ENCODE data around the gene TMEM45A. TPM values are rescaled to one million over a fixed set of nuclear protein-coding genes. Genes with fewer than 3 reads are reported as not detected.

TMEM45A gene
- total and polyA plus RNA-seq, 2 experiments from 2014 or later = 87.7 to 133 TPM

DNA sequence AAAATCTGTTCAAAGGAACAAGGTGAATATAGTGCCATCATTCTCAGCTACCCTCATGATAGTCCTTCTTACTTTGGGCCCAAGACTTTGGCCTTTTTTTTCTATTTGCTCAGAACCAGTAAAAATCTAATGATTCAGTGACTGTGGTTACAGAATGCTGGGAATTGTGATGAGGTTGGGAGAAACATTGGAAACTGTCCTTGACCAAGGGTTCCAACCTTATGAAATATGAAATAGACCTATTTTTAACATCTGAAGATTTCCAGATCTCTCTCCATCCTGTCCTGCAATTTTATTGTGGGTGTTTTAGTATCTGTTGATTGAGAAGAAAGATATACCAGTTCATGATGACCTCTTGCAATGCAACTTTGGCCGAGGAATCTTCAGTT, 34.9 kb downstream of the TMEM45A start:
- Histone ChIP-seq H4K20me1 (ENCODE audit: insufficient read depth) (no peaks in the 10 kb centered on the region), H3F3A (ENCODE audit: insufficient read depth) (peaks cover 41% of the 10 kb centered on the region), H3K79me2 (ENCODE audit: insufficient read depth) (peaks cover 32% of the 10 kb centered on the region), H2AFZ (no peak overlapping the region), H3K4me2 (ENCODE audit: unreplicated experiment) (peak overlapping the region; percentile 85), H3K4me1 (ENCODE audit: insufficient read depth) (peaks cover 33% of the 10 kb centered on the region), H3K9ac (0 out of 2 replicates have a peak overlapping the region, but pooled peaks have one; percentile 79), H3K4me3 (no peak overlapping the region), H3K9me3 (ENCODE audit: low read depth) (no peaks in the 10 kb centered on the region), H3K36me3 (ENCODE audit: low read depth) (no peaks in the 10 kb centered on the region), H3K27ac (peak overlapping the region; percentile 92), H3K9me2 (ENCODE audit: insufficient read depth) (0 out of 2 replicates have a peak, but pooled peaks cover 5% of the 10 kb centered on the region), H3K27me3 (replicated peaks; ENCODE audit: insufficient read depth) (no peaks in the 10 kb centered on the region)
- TF ChIP-seq EZH2 (IDR thresholded peaks at IDR 0.05; ENCODE audit: insufficient read depth, poor library complexity, severe bottlenecking) (no peak), EZH2phosphoT487 (IDR thresholded peaks at IDR 0.05; ENCODE audit: insufficient read depth, low read depth) (no peak)
- DNase-seq = peak; percentile 19
- 56 to 72% methylated on average over 1 of the region's 1 CpG for WGBS, 2 experiments (ENCODE audit: low coverage in 1 of 2, low lambda C conversion rate in 2 of 2, missing lambda C conversion rate in 2 of 2)
- in situ Hi-C loops (cut with MboI) = no loop called here

- no peak for TF ChIP-seq EZH2 (IDR thresholded peaks at IDR 0.05; ENCODE audit: insufficient read depth, poor library complexity, severe bottlenecking)
- TF ChIP-seq EZH2phosphoT487 (IDR thresholded peaks at IDR 0.05; ENCODE audit: insufficient read depth, low read depth) = no peak
- H3K9me2 ChIP-seq (ENCODE audit: insufficient read depth) = no peaks in the 10 kb centered on the region
- H3K36me3 ChIP-seq (ENCODE audit: low read depth) = no peaks in the 10 kb centered on the region
- no peak overlapping the region for H3K9ac ChIP-seq
- in situ Hi-C loops (cut with MboI) = no loop called here
- peaks cover 8% of the 10 kb centered on the region; the same call in 1 of the 2 replicates for H3K79me2 ChIP-seq (ENCODE audit: insufficient read depth)
- no peak for DNase-seq
- no peaks in the 10 kb centered on the region for H4K20me1 ChIP-seq (ENCODE audit: insufficient read depth)
- H3K4me1 ChIP-seq (ENCODE audit: insufficient read depth) = peaks cover 55% of the 10 kb centered on the region
- H3K4me2 ChIP-seq (ENCODE audit: unreplicated experiment) = no peak overlapping the region
- no peaks in the 10 kb centered on the region for H3K9me3 ChIP-seq (ENCODE audit: low read depth)
- no peak overlapping the region for H3K4me3 ChIP-seq
- no peak overlapping the region for H2AFZ ChIP-seq
- peaks cover 49% of the 10 kb centered on the region for H3F3A ChIP-seq (ENCODE audit: insufficient read depth)
- H3K27me3 ChIP-seq (replicated peaks; ENCODE audit: insufficient read depth) = no peaks in the 10 kb centered on the region
- no peak overlapping the region for H3K27ac ChIP-seq
- WGBS, 2 experiments (ENCODE audit: low coverage in 1 of 2, low lambda C conversion rate in 2 of 2, missing lambda C conversion rate in 2 of 2) = 98 to 99% methylated on average over 3 of the region's 3 CpGs
Observed at GRCh38 chr3:100531093-100531492, 38.7 kb downstream of the TMEM45A start.

DNA sequence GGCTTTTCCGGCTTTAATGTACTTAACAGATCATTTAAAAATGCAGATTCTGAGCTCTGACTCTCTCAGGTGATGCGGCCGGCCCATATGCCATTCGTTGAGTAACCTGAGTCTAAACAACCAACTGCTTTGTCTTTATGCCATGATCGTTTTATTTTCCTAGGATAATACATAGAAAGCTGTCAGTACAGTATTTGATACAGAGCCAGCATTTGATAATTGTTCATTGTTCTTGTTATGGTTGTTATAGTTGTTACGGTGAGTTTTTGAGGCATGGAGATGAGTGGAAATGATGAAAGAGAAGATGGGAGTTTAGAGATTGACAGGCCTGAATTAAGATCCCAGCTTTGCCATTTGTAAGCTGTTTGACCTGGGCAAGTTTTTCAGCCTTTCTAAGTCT, 40.0 kb downstream of the TMEM45A start:
- Histone ChIP-seq H3K27me3 (replicated peaks; ENCODE audit: insufficient read depth) (no peaks in the 10 kb centered on the region), H3K4me2 (ENCODE audit: unreplicated experiment) (no peak overlapping the region)

DNA sequence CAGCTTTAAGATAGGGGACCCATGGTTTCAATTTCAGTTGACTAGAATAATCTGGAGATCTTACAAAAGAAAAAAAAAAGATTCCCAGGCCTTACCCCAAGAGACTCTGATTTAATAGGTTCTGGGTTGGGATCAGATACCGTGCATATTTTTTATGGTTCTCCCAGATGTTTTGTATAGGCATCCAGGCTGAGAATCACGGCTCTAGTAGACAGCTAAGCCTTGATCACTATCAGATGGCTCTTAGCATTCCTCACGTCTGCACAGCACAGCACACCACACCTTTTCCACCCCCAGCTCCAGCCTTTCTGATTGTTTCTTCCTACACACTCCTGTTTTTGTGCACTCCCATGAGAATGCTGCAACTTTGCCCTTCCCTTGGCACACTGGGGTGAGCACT, 40.8 kb downstream of the TMEM45A start:
- no peaks in the 10 kb centered on the region for H3K36me3 ChIP-seq (ENCODE audit: low read depth)
- in situ Hi-C loops (cut with MboI) = no loop called here
- no peaks in the 10 kb centered on the region for H3K9me3 ChIP-seq (ENCODE audit: low read depth)
- H3F3A ChIP-seq (ENCODE audit: insufficient read depth) = peaks cover 29% of the 10 kb centered on the region
- H4K20me1 ChIP-seq (ENCODE audit: insufficient read depth) = no peaks in the 10 kb centered on the region
- H2AFZ ChIP-seq = no peak overlapping the region
- H3K9me2 ChIP-seq (ENCODE audit: insufficient read depth) = no peaks in the 10 kb centered on the region
- peak overlapping the region; percentile 70 for H3K27ac ChIP-seq
- no peak overlapping the region for H3K9ac ChIP-seq
- 0 to 4% methylated on average over 3 of the region's 3 CpGs for WGBS, 2 experiments (ENCODE audit: low coverage in 1 of 2, low lambda C conversion rate in 2 of 2, missing lambda C conversion rate in 2 of 2)
- no peaks in the 10 kb centered on the region for H3K27me3 ChIP-seq (replicated peaks; ENCODE audit: insufficient read depth)
- peaks cover 42% of the 10 kb centered on the region for H3K4me1 ChIP-seq (ENCODE audit: insufficient read depth)
- DNase-seq = peak; percentile 82
- peak overlapping the region; percentile 3; the same call in 1 of the 2 replicates for H3K4me3 ChIP-seq
- peak overlapping the region; percentile 50 for H3K4me2 ChIP-seq (ENCODE audit: unreplicated experiment)
- no peak for TF ChIP-seq EZH2 (IDR thresholded peaks at IDR 0.05; ENCODE audit: insufficient read depth, poor library complexity, severe bottlenecking)
- TF ChIP-seq EZH2phosphoT487 (IDR thresholded peaks at IDR 0.05; ENCODE audit: insufficient read depth, low read depth) = no peak
- H3K79me2 ChIP-seq (ENCODE audit: insufficient read depth) = peaks cover 8% of the 10 kb centered on the region; the same call in 1 of the 2 replicates

More for the DNA sequence above, 40.0 kb downstream of the TMEM45A start:
- H3K9me2 ChIP-seq (ENCODE audit: insufficient read depth) = no peaks in the 10 kb centered on the region
- H3K9me3 ChIP-seq (ENCODE audit: low read depth) = no peaks in the 10 kb centered on the region
- peaks cover 8% of the 10 kb centered on the region; the same call in 1 of the 2 replicates for H3K79me2 ChIP-seq (ENCODE audit: insufficient read depth)
- H4K20me1 ChIP-seq (ENCODE audit: insufficient read depth) = no peaks in the 10 kb centered on the region
- H3K9ac ChIP-seq = no peak overlapping the region
- 90% methylated on average over 6 of the region's 6 CpGs for WGBS, 2 experiments (ENCODE audit: low coverage in 1 of 2, low lambda C conversion rate in 2 of 2, missing lambda C conversion rate in 2 of 2)
- H3K4me3 ChIP-seq = no peak overlapping the region
- H3K36me3 ChIP-seq (ENCODE audit: low read depth) = no peaks in the 10 kb centered on the region
- peaks cover 36% of the 10 kb centered on the region for H3F3A ChIP-seq (ENCODE audit: insufficient read depth)
- no peak for DNase-seq
- peaks cover 45% of the 10 kb centered on the region for H3K4me1 ChIP-seq (ENCODE audit: insufficient read depth)
- TF ChIP-seq EZH2phosphoT487 (IDR thresholded peaks at IDR 0.05; ENCODE audit: insufficient read depth, low read depth) (no peak), EZH2 (IDR thresholded peaks at IDR 0.05; ENCODE audit: insufficient read depth, poor library complexity, severe bottlenecking) (no peak)
- H3K27ac ChIP-seq = peak overlapping the region; percentile 70; the same call in 1 of the 2 replicates
- H2AFZ ChIP-seq = no peak overlapping the region
- in situ Hi-C loops (cut with MboI) = no loop called here

GRCh38 chr3:100535610-100535943, 43.2 kb downstream of the TMEM45A start:
- Histone ChIP-seq H3K36me3 (ENCODE audit: low read depth) (no peaks in the 10 kb centered on the region), H3K4me2 (ENCODE audit: unreplicated experiment) (no peak overlapping the region), H3K4me1 (ENCODE audit: insufficient read depth) (peaks cover 45% of the 10 kb centered on the region), H3K9ac (no peak overlapping the region), H3K4me3 (no peak overlapping the region), H3K9me3 (ENCODE audit: low read depth) (no peaks in the 10 kb centered on the region), H3K79me2 (ENCODE audit: insufficient read depth) (peaks cover 8% of the 10 kb centered on the region; the same call in 1 of the 2 replicates), H4K20me1 (ENCODE audit: insufficient read depth) (no peaks in the 10 kb centered on the region), H3K9me2 (ENCODE audit: insufficient read depth) (no peaks in the 10 kb centered on the region), H3F3A (ENCODE audit: insufficient read depth) (peaks cover 26% of the 10 kb centered on the region), H3K27ac (no peak overlapping the region), H2AFZ (no peak overlapping the region), H3K27me3 (replicated peaks; ENCODE audit: insufficient read depth) (no peaks in the 10 kb centered on the region)
- TF ChIP-seq EZH2phosphoT487 (IDR thresholded peaks at IDR 0.05; ENCODE audit: insufficient read depth, low read depth) (no peak), EZH2 (IDR thresholded peaks at IDR 0.05; ENCODE audit: insufficient read depth, poor library complexity, severe bottlenecking) (no peak)
- in situ Hi-C loops (cut with MboI) = no loop called here
- 92 to 94% methylated on average over 1 of the region's 1 CpG for WGBS, 2 experiments (ENCODE audit: low coverage in 1 of 2, low lambda C conversion rate in 2 of 2, missing lambda C conversion rate in 2 of 2)
- DNase-seq = no peak
